SK-N-SH (cell line): ENCODE measurements around the gene BICC1.

Experiments used
- CHD2 ChIP-seq: fragments of 150-350 bp; IDR thresholded peaks from 2 replicates; pipeline ENCODE4 v1.6.1; 2018; ENCODE audit warnings: low read length; ENCODE audit not compliant: partially characterized antibody
- EP300 ChIP-seq, 2 experiments: IDR thresholded peaks; 2 replicates each; pipeline versions ENCODE4 v1.4.0 to v1.6.1; 2012; ENCODE audit warnings: borderline replicate concordance in 1 of 2, low read depth in 1 of 2, low read length in 1 of 2
- JUND ChIP-seq: IDR thresholded peaks from 2 replicates; pipeline ENCODE4 v1.4.0; 2012
- MXI1 ChIP-seq: IDR thresholded peaks from 2 replicates; pipeline ENCODE4 v1.6.1; 2012; ENCODE audit warnings: mild to moderate bottlenecking, low read depth, low read length, improper control_type of control experiment
- PBX3 ChIP-seq: IDR thresholded peaks from 2 replicates; pipeline ENCODE4; 2012
- RAD21 ChIP-seq: IDR thresholded peaks from 2 replicates; pipeline ENCODE4 v1.6.1; 2012; ENCODE audit warnings: mild to moderate bottlenecking, low read length
- REST ChIP-seq: IDR thresholded peaks from 2 replicates; pipeline ENCODE4 v1.6.1; 2012; ENCODE audit warnings: mild to moderate bottlenecking, low read depth, low read length, moderate library complexity
- SMC3 ChIP-seq: IDR thresholded peaks from 2 replicates; pipeline ENCODE4 v1.6.1; 2012; ENCODE audit warnings: low read depth, low read length, improper control_type of control experiment
- TAF1 ChIP-seq: IDR thresholded peaks from 2 replicates; pipeline ENCODE4 v1.6.1; 2012; ENCODE audit warnings: low read depth, mild to moderate bottlenecking, low read length, moderate library complexity, borderline replicate concordance
- TEAD4 ChIP-seq: IDR thresholded peaks from 2 replicates; pipeline ENCODE4 v1.4.0; 2012; ENCODE audit warnings: mild to moderate bottlenecking, borderline replicate concordance; ENCODE audit not compliant: insufficient read depth
- USF2 ChIP-seq: fragments of 150-350 bp; IDR thresholded peaks from 2 replicates; pipeline ENCODE4 v1.6.1; 2017; ENCODE audit warnings: antibody characterized with exemption, low read length, low read depth, borderline replicate concordance
- TF ChIP-seq, protein P1 (sequence below): fragments of 200-600 bp; sonication (generic); IDR thresholded peaks from 2 replicates; pipeline ENCODE4 v1.6.1; 2017; ENCODE audit warnings: antibody characterized with exemption, mild to moderate bottlenecking, moderate library complexity
- TF ChIP-seq, protein P2 (sequence below): IDR thresholded peaks from 2 replicates; pipeline ENCODE4 v1.4.0; 2012; ENCODE audit warnings: low read depth

GRCh38 chr10:58752665-58753064 is 240.0 kb downstream of the BICC1 start:
- TF ChIP-seq PBX3 (no peak), MXI1 (no peak), EP300 (IDR thresholded peaks at IDR 0.05; ENCODE audit: borderline replicate concordance in 1 of 2, low read depth in 1 of 2, low read length in 1 of 2) (no peak), TEAD4 (no peak), SMC3 (no peak), TAF1 (no peak), RAD21 (no peak), CHD2 (no peak), JUND (no peak), USF2 (no peak), REST (no peak)
- TF ChIP-seq, protein P1, sequence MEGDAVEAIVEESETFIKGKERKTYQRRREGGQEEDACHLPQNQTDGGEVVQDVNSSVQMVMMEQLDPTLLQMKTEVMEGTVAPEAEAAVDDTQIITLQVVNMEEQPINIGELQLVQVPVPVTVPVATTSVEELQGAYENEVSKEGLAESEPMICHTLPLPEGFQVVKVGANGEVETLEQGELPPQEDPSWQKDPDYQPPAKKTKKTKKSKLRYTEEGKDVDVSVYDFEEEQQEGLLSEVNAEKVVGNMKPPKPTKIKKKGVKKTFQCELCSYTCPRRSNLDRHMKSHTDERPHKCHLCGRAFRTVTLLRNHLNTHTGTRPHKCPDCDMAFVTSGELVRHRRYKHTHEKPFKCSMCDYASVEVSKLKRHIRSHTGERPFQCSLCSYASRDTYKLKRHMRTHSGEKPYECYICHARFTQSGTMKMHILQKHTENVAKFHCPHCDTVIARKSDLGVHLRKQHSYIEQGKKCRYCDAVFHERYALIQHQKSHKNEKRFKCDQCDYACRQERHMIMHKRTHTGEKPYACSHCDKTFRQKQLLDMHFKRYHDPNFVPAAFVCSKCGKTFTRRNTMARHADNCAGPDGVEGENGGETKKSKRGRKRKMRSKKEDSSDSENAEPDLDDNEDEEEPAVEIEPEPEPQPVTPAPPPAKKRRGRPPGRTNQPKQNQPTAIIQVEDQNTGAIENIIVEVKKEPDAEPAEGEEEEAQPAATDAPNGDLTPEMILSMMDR, result no peak
- TF ChIP-seq, protein P2, sequence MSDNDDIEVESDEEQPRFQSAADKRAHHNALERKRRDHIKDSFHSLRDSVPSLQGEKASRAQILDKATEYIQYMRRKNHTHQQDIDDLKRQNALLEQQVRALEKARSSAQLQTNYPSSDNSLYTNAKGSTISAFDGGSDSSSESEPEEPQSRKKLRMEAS, result no peak
